Fibroblast of pulmonary artery (primary cell): ENCODE measurements around the gene AFF4.

ENCODE experiments used
- DNase-seq: peaks from one replicate; pipeline ENCODE4 v3.0.0-alpha.2; 2010; ENCODE audit warnings: low read depth
- H3K4me3 ChIP-seq: replicated peaks from 2 replicates; pipeline ENCODE4 v1.5.1; 2011; ENCODE audit warnings: low read depth, mild to moderate bottlenecking, control low read depth, low read length, moderate library complexity
- CTCF ChIP-seq: IDR thresholded peaks from 2 replicates; pipeline ENCODE4 v1.5.1; 2011; ENCODE audit warnings: mild to moderate bottlenecking, control low read depth, low read length, inconsistent platforms; ENCODE audit errors: missing control alignments

AFF4 gene

GRCh38 chr5:132853790-132854189 lies 109.6 kb downstream of the AFF4 start:
- no peak overlapping the region for H3K4me3 ChIP-seq
- DNase-seq = no peak
- no peak for TF ChIP-seq CTCF

- no peak overlapping the region for H3K4me3 ChIP-seq
- no peak for TF ChIP-seq CTCF
- no peak for DNase-seq
Measured at GRCh38 chr5:132853323-132853722, 110.1 kb downstream of the AFF4 start.

GRCh38 chr5:132850066-132850465 lies 113.4 kb downstream of the AFF4 start:
- DNase-seq = no peak
- H3K4me3 ChIP-seq = no peak overlapping the region
- TF ChIP-seq CTCF = no peak

GRCh38 chr5:132849347-132849746 lies 114.1 kb downstream of the AFF4 start:
- no peak overlapping the region for H3K4me3 ChIP-seq
- no peak for TF ChIP-seq CTCF
- no peak for DNase-seq

GRCh38 chr5:132848270-132848669 lies 115.2 kb downstream of the AFF4 start:
- no peak for DNase-seq
- H3K4me3 ChIP-seq = no peak overlapping the region
- TF ChIP-seq CTCF = no peak

- TF ChIP-seq CTCF = no peak
- H3K4me3 ChIP-seq = no peak overlapping the region
- DNase-seq = peak; percentile 42
Measured at GRCh38 chr5:132841305-132841704, 122.1 kb downstream of the AFF4 start.

- TF ChIP-seq CTCF = no peak
- H3K4me3 ChIP-seq = no peak overlapping the region
- DNase-seq = no peak
Measured at GRCh38 chr5:132840896-132841295, 122.5 kb downstream of the AFF4 start.
